ENCODE results near the gene MRPL21. TPM values are rescaled to one million over a fixed set of nuclear protein-coding genes. Genes with fewer than 3 reads are reported as not detected.
A peak's percentile ranks its signal among the peaks of the same experiment; 100 is the strongest.

Gene MRPL21
- total and polyA plus RNA-seq, 2 of the 13 experiments (the other 11 are each of a cell fraction or from before 2014, with no cell fraction given), result 61.5 to 100 TPM

DNA sequence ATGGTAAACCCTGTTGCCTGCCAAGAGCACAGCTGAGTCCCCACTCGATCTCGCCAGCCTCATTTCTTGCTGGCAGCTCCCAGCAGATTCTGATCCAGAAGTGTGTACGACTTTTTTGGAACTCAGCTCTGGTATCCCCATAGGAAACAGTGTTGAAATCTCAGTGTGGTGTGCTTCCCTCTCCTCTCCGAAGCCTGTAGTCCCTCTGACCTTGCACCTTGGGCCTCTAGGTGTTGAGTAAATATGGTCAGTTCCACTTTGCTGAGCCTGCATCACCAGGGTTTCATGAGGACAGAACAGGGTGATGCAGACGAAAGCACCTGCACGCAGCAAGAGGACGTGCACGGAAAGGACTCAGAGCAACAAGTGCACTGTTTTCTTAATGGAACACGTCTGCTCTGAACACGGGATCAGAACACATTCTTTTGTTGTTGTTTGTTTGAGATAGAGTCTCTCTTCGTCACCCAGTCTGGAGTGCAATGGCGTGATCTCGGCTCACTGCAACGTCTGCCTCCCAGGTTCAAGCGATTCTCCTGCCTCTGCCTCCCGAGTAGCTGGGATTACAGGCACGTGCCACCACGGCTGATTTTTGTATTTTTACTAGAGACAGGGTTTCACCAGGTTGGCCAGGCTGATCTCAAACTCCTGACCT, 58.2 kb downstream of the MRPL21 start (continued):
- TF ChIP-seq, protein P1, sequence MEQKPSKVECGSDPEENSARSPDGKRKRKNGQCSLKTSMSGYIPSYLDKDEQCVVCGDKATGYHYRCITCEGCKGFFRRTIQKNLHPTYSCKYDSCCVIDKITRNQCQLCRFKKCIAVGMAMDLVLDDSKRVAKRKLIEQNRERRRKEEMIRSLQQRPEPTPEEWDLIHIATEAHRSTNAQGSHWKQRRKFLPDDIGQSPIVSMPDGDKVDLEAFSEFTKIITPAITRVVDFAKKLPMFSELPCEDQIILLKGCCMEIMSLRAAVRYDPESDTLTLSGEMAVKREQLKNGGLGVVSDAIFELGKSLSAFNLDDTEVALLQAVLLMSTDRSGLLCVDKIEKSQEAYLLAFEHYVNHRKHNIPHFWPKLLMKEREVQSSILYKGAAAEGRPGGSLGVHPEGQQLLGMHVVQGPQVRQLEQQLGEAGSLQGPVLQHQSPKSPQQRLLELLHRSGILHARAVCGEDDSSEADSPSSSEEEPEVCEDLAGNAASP (CRISPR knock-in tag; IDR thresholded peaks at IDR 0.05; ENCODE audit: borderline replicate concordance), result peak; percentile 100
- TF ChIP-seq ARNTL (CRISPR knock-in tag; IDR thresholded peaks at IDR 0.05), result peak; percentile 95
- 0 out of 2 replicates have a peak, but pooled peaks have one; percentile 20 for TF ChIP-seq ZBTB1 (CRISPR knock-in tag; IDR thresholded peaks at IDR 0.05; ENCODE audit: borderline replicate concordance)
- TF ChIP-seq ZNF530 (CRISPR knock-in tag; IDR thresholded peaks at IDR 0.05; ENCODE audit: low read depth), result no peak
- peak; percentile 51; the same call in 1 of the 2 replicates for TF ChIP-seq MBD4 (IDR thresholded peaks at IDR 0.05; ENCODE audit: borderline replicate concordance, low read length)
- TF ChIP-seq ZNF460 (CRISPR knock-in tag; IDR thresholded peaks at IDR 0.05; ENCODE audit: borderline replicate concordance), result peak; percentile 90
- TF ChIP-seq, protein P2, sequence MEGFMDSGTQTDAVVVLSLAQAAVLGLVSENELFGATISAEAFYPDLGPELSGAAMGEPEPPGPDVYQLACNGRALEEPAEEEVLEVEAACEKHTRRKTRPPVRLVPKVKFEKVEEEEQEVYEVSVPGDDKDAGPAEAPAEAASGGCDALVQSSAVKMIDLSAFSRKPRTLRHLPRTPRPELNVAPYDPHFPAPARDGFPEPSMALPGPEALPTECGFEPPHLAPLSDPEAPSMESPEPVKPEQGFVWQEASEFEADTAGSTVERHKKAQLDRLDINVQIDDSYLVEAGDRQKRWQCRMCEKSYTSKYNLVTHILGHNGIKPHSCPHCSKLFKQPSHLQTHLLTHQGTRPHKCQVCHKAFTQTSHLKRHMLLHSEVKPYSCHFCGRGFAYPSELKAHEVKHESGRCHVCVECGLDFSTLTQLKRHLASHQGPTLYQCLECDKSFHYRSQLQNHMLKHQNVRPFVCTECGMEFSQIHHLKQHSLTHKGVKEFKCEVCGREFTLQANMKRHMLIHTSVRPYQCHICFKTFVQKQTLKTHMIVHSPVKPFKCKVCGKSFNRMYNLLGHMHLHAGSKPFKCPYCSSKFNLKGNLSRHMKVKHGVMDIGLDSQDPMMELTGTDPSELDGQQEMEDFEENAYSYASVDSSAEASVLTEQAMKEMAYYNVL (CRISPR knock-in tag; IDR thresholded peaks at IDR 0.05; ENCODE audit: borderline replicate concordance), result peak; percentile 87; the same call in 1 of the 2 replicates
- no peak for TF ChIP-seq ZNF546 (CRISPR knock-in tag; conservative IDR thresholded peaks at IDR 0.05)
- TF ChIP-seq SRY (CRISPR knock-in tag; IDR thresholded peaks at IDR 0.05), result peak; percentile 70; the same call in 1 of the 2 replicates
- no peak for TF ChIP-seq ZNF33B (CRISPR knock-in tag; IDR thresholded peaks at IDR 0.05)
- no peak for TF ChIP-seq PAX8 (CRISPR knock-in tag; IDR thresholded peaks at IDR 0.05; ENCODE audit: borderline replicate concordance)
- no peak for TF ChIP-seq ZNF775 (CRISPR knock-in tag; IDR thresholded peaks at IDR 0.05; ENCODE audit: borderline replicate concordance)
- TF ChIP-seq MED13 (CRISPR knock-in tag; IDR thresholded peaks at IDR 0.05), result peak; percentile 62; the same call in 1 of the 2 replicates
- 0 out of 2 replicates have a peak, but pooled peaks have one; percentile 47 for TF ChIP-seq RFX5 (IDR thresholded peaks at IDR 0.05; ENCODE audit: low read depth, low read length)
- TF ChIP-seq, protein P3, sequence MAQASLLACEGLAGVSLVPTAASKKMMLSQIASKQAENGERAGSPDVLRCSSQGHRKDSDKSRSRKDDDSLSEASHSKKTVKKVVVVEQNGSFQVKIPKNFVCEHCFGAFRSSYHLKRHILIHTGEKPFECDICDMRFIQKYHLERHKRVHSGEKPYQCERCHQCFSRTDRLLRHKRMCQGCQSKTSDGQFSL (CRISPR knock-in tag; IDR thresholded peaks at IDR 0.05), result no peak
- TF ChIP-seq, protein P4, sequence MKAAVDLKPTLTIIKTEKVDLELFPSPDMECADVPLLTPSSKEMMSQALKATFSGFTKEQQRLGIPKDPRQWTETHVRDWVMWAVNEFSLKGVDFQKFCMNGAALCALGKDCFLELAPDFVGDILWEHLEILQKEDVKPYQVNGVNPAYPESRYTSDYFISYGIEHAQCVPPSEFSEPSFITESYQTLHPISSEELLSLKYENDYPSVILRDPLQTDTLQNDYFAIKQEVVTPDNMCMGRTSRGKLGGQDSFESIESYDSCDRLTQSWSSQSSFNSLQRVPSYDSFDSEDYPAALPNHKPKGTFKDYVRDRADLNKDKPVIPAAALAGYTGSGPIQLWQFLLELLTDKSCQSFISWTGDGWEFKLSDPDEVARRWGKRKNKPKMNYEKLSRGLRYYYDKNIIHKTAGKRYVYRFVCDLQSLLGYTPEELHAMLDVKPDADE (CRISPR knock-in tag; IDR thresholded peaks at IDR 0.05), result no peak
- TF ChIP-seq, protein P5, sequence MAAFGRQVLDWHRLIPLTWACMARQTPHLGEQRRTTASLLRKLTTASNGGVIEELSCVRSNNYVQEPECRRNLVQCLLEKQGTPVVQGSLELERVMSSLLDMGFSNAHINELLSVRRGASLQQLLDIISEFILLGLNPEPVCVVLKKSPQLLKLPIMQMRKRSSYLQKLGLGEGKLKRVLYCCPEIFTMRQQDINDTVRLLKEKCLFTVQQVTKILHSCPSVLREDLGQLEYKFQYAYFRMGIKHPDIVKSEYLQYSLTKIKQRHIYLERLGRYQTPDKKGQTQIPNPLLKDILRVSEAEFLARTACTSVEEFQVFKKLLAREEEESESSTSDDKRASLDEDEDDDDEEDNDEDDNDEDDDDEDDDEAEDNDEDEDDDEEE (CRISPR knock-in tag; IDR thresholded peaks at IDR 0.05), result no peak
- TF ChIP-seq HNRNPLL (IDR thresholded peaks at IDR 0.05; ENCODE audit: low read depth, low read length, poor library complexity, severe bottlenecking), result no peak
- TF ChIP-seq SOX13 (IDR thresholded peaks at IDR 0.05), result peak; percentile 77
- TF ChIP-seq SOX13 (CRISPR knock-in tag; conservative IDR thresholded peaks at IDR 0.05 in 1 of 2, IDR thresholded peaks at IDR 0.05 in 1 of 2), result peak in 1 of 2 experiments; percentile 93; a peak in 2 of 4 replicates
- peak; percentile 83 for TF ChIP-seq CREM (IDR thresholded peaks at IDR 0.05)
- TF ChIP-seq CREM (CRISPR knock-in tag; IDR thresholded peaks at IDR 0.05), result no peak
- TF ChIP-seq ZNF326 (CRISPR knock-in tag; IDR thresholded peaks at IDR 0.05; ENCODE audit: borderline replicate concordance), result no peak
- TF ChIP-seq ZNF256 (CRISPR knock-in tag; conservative IDR thresholded peaks at IDR 0.05), result no peak
- TF ChIP-seq HDAC1 (CRISPR knock-in tag; IDR thresholded peaks at IDR 0.05), result peak; percentile 98

Measured in HepG2 (cell line).